Stromal cell of bone marrow (primary cell): ENCODE data around the gene PARL.
"Not testable (repeated sequence)": the region's sequence is repeated elsewhere in the genome, so short reads cannot be mapped to it uniquely, and the experiment has no call there.

ENCODE experiments used
- DNase-seq: peaks from one replicate; pipeline ENCODE4 v3.0.0-alpha.2; 2012; ENCODE audit warnings: low read depth

PARL gene

GRCh38 chr3:183904833-183905780 lies 20.4 kb upstream of the PARL start:
- DNase-seq: no peak

GRCh38 chr3:183898028-183898431 lies 13.3 kb upstream of the PARL start:
- no peak for DNase-seq

GRCh38 chr3:183897606-183898005 lies 12.9 kb upstream of the PARL start:
- no peak for DNase-seq

- DNase-seq: no peak
Measured at GRCh38 chr3:183896610-183897009, 11.9 kb upstream of the PARL start.

- DNase-seq: no peak
Measured at GRCh38 chr3:183896184-183896583, 11.5 kb upstream of the PARL start.

GRCh38 chr3:183895774-183896173 lies 11.1 kb upstream of the PARL start:
- DNase-seq: no peak

- DNase-seq: peak; percentile 38
Measured at GRCh38 chr3:183895296-183895695, 10.6 kb upstream of the PARL start.

GRCh38 chr3:183892610-183893214 lies 8.0 kb upstream of the PARL start:
- DNase-seq: no peak

- no peak for DNase-seq
Measured at GRCh38 chr3:183885766-183886165, 1.1 kb upstream of the PARL start.

- DNase-seq: no peak
Measured at GRCh38 chr3:183884097-183884426, 618 bp downstream of the PARL start.

- DNase-seq: no peak
Measured at GRCh38 chr3:183883291-183884096, 1.2 kb downstream of the PARL start.

- no peak for DNase-seq
Measured at GRCh38 chr3:183880121-183880520, 4.6 kb downstream of the PARL start.

- DNase-seq: no peak
Measured at GRCh38 chr3:183879243-183879642, 5.4 kb downstream of the PARL start.

GRCh38 chr3:183878071-183878470 lies 6.6 kb downstream of the PARL start:
- no peak for DNase-seq

- not testable (repeated sequence) for DNase-seq
Measured at GRCh38 chr3:183877227-183877626, 7.5 kb downstream of the PARL start.

- no peak for DNase-seq
Measured at GRCh38 chr3:183875411-183875810, 9.3 kb downstream of the PARL start.

GRCh38 chr3:183873914-183874313 lies 10.8 kb downstream of the PARL start:
- DNase-seq: no peak

GRCh38 chr3:183871541-183871940 lies 13.1 kb downstream of the PARL start:
- DNase-seq: no peak

- no peak for DNase-seq
Measured at GRCh38 chr3:183870563-183870962, 14.1 kb downstream of the PARL start.

- no peak for DNase-seq
Measured at GRCh38 chr3:183868796-183869195, 15.9 kb downstream of the PARL start.

- DNase-seq: no peak
Measured at GRCh38 chr3:183862610-183863009, 22.1 kb downstream of the PARL start.

- DNase-seq: no peak
Measured at GRCh38 chr3:183857863-183858262, 26.8 kb downstream of the PARL start.
